GM21717 (cell line): ENCODE results near the gene ENAH.
"Not testable (repeated sequence)": the region's sequence is repeated elsewhere in the genome, so short reads cannot be mapped to it uniquely, and the experiment has no call there.

Experiments used
- ATAC-seq: cut with Tn5 transposase; IDR thresholded peaks from one replicate; pipeline ENCODE4 v1.9.1; 2021; ENCODE audit warnings: mild to moderate bottlenecking, moderate library complexity; ENCODE audit not compliant: unreplicated experiment

ENAH gene

GRCh38 chr1:225534135-225534534 is 118.8 kb downstream of the ENAH start:
- no peak for ATAC-seq

GRCh38 chr1:225533238-225533637 is 119.7 kb downstream of the ENAH start:
- no peak for ATAC-seq

DNA sequence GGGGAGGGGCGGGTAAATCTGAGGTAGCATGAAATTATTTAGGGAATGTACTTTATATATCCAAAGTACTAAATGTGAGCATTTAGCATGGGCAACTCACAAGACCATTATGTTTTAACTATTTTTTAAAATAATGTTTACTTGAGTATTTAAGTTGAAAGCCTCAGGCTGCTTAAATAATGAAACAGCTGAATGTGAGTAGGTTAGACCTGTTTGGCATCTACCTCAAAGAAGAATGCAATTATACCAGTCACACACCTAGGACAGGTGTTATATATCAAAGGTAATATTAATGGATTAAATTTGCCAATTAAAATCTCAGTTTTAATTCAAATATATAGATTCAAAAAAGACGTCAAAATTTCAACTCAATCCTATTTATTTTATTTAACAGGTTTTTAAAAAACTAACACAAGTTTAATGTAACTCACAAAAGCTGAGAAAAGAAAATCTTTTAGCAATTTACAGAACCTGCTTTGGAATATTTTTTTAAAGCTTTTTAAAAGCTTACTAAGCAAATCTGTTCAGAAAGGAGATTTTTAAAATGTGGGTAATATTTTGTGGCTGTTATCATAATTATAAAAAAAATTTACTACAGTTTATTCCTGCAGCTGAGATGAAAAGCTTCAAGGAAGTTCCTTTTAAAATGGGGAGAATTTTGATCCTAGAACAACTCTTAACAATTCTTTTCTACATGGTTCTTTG is 120.5 kb downstream of the ENAH start:
- no peak for ATAC-seq

DNA sequence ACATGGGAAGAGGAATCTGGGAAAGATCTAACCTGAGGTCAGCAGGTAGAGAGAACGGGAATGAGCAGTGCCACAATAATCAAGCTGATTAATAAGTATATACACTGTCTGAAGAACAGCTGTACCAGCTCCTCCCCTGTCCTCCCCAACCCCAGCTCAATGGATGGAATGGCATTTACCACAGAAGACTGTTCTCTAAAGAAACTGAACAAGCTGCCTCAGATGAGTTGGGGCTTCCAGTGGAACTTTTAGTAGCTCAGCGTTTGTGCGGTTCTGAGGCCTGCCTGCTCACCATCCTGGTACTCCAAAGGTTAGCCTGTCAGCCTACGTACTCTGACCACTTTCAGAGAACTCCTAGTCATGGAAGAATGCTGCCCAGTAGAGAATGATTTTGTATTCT is 123.2 kb downstream of the ENAH start:
- ATAC-seq, result no peak

DNA sequence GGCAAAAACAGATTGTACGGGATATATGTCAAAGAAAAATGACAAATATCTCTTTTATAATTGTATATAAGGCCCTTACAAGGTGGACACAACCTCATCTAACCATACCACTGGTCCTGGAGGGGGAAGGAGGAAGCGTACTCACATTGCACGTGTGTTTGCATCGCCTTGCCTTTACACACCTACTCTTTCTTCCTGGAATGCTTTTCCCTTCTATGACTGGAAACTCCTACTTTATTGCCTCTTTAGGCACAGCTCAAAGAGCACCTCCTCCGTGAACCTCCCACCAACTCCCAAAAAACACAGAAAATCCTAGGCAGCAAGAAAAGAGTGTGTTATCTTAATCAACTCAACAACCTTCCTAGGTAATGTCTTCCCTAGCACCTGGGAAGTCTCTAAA is 125.3 kb downstream of the ENAH start:
- no peak for ATAC-seq

DNA sequence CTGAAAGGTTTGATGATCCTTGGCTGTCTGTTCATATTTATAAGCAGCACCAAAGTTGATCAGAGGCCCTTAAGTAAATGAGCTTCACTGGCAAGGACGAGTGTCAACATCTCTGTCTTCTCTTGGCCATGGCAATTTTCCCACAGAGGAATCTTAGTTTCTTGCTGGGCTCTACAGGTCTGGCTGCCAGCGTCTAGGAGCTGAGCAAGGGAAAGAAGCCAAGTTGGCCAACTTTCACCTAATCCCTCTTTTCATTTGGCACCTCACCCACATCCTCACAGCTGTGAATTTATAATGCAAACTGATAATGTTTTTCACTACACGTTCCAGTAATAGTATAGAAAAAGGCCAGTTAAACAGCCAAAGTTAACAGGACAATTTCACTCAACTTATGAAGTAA is 126.0 kb downstream of the ENAH start:
- no peak for ATAC-seq

GRCh38 chr1:225525377-225525776 is 127.5 kb downstream of the ENAH start:
- no peak for ATAC-seq

DNA sequence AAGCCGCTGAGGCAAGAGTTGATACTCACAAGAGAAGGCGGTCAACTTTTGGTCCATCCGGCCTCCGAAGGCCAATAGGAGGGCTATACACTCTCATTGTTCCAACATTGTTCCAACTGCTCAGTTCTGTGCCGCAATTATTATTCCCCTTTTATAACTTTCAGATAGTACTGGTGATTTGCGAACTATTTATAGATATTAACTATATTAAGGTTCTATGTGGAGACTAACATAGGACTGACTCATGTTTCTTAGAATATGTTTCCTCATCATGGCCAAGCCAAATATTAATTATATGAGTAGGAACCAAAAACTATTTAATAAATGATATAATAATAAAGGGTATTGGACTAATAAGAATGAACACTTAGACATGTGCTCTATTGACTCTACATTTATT is 128.4 kb downstream of the ENAH start:
- ATAC-seq, result no peak

DNA sequence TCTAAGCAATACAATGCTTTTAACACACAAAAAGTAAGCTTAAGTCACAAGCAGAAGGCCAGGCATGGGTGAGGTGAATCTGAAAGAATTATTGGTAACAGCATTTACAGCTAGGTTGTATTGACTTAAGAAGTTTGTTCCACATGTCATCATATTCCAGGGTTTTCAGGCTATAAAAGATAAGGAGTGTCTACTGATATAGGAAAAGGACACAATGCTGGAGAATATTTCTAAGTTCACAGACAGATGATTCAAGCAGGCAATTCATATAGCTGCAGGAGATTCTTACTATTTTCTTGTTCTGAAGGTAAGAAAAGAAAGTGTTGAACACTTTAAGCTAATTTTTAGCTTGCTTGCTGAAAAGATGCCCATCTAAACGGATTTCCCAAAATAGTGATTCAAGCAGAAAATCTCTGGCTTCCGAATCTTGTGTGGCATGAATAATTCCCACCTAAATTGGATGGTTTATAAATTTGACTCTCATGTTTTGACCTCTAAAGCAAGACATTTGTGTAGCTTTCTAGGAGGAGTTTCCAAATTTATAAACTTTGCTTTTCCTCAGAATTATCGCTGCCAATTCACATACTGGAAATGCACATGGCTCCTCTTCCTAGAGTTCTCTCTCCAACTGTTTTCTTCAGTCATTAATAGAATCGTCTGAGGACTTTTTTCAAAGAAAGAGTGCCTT is 129.5 kb downstream of the ENAH start:
- no peak for ATAC-seq

DNA sequence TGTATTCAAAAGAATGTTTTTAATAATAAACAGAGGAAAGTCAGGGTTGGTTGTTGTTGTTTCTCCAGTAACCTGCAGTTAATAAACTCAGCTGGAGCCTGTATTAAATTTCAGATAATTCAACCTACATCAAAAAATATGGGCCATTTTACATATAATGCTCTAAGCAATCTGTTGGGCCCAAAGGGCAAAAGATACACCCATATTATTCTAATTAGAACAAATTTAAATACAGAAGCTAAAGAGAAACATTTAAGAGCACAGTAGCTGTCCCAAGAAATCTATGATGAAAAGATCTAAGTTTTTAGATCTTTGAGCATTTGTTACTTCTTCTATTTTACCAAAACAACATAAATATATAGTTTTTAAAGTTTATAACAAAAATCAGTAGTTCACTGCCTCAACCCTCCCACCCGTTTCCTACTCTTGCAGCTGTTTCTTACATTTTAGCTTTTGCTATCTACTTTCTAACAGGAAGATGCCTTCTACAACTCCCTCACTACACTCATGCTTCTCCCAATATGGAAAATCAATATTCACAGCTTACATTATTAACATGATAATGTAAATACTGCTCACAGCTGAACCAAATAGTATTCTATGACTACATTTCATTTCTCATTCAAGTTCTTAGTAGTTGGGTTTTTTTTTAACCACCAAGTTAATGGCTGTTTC is 130.2 kb downstream of the ENAH start:
- no peak for ATAC-seq

GRCh38 chr1:225520587-225521227 is 132.2 kb downstream of the ENAH start:
- no peak for ATAC-seq

GRCh38 chr1:225519166-225519863 is 133.6 kb downstream of the ENAH start:
- no peak for ATAC-seq

GRCh38 chr1:225517697-225518096 is 135.2 kb downstream of the ENAH start:
- ATAC-seq, result no peak

GRCh38 chr1:225517221-225517620 is 135.7 kb downstream of the ENAH start:
- no peak for ATAC-seq

DNA sequence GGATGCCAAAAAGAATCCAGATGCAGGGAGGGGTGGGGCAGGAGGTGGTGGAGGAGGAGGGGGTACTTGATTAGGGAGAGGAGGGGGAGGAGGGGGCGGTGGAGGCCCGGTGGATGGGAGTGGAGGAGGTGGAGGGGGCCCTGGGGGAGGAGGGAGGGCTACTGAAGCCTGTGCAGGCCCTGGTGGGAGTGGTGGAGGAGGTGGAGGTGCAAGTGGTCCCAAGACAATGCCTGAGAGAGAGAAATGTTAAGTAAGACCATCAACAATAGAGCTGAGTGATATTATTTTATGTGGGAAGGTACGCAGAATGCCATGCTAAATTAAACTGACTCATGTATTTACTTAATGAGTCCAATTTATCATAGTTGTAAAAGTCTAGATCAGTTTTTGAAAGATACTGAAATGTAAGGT is 138.2 kb downstream of the ENAH start:
- ATAC-seq, result no peak

GRCh38 chr1:225513576-225513975 is 139.3 kb downstream of the ENAH start:
- ATAC-seq, result not testable (repeated sequence)

DNA sequence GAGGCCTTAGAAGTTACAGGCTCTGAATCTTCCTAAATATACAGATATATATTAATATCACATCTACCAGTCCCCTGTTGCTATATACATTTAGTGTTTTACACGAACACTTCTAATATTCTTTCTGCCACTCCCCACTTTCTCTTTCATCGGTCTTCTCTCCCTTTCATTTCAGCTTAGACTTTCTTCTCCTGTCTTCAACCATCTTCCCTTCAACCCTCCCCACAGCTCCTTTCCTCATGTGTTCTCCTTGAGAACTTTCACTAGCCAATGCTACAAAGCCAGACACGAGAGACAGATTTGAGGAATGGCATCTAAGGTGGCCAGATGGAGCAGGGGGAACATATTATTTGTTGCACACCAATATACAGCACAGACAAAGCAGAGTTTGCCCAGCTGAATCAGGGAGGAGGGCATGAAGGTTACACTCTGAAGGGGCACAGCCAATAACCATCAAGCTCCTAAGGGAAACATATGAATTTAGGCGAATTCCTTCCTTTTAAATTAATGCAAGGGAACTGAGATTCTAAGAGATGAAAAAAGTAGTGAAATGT is 141.0 kb downstream of the ENAH start:
- ATAC-seq, result no peak

GRCh38 chr1:225510740-225511139 is 142.2 kb downstream of the ENAH start:
- ATAC-seq, result not testable (repeated sequence)

GRCh38 chr1:225509770-225510169 is 143.2 kb downstream of the ENAH start:
- no peak for ATAC-seq

DNA sequence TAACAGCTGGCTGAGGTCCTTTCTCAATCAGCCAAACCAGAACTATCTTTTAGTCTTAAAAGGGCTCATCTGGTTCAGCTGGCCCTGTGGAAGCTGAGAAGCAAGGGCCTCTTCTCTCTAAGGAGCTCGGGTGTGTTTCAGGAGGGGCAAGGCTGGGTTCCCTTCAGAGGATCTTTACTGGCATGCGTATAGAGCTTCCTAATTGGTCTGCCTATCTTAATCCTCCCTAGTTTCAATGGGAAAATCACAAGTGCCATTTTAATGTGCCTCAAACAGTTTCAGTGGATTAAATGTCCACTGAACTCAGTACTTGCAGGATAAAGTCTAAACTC is 143.6 kb downstream of the ENAH start:
- no peak for ATAC-seq
